Measurements from ENCODE around the gene FAM107B. TPM values are rescaled to one million over a fixed set of nuclear protein-coding genes. Genes with fewer than 3 reads are reported as not detected.
A peak's percentile ranks its signal among the peaks of the same experiment; 100 is the strongest.

The FAM107B gene
- total and polyA plus RNA-seq, 12 donors: 2.6 to 18.5 (median 6.2) TPM

- no peak for TF ChIP-seq CTCF (IDR thresholded peaks at IDR 0.05)
- WGBS, 2 donors: 82 to 85% methylated on average over 2 of the region's 2 CpGs
- Histone ChIP-seq H3K9me3 (no peaks in the 10 kb centered on the region), H3K36me3 (no peaks in the 10 kb centered on the region), H3K27ac (peak overlapping the region in 9 of 10 donors; percentile 31 to 83 (median 67)), H3K4me3 (no peak overlapping the region), H3K27me3 (no peaks in the 10 kb centered on the region), H3K4me1 (peaks cover 0 to 37% (median 12%) of the 10 kb centered on the region in 9 donors)
- ATAC-seq: no peak
- intact Hi-C loops (cut with DNase I): no loop called here
- DNase-seq: no peak
These were observed 125.8 kb downstream of the FAM107B start for GRCh38 chr10:14648946-14649345.

DNA sequence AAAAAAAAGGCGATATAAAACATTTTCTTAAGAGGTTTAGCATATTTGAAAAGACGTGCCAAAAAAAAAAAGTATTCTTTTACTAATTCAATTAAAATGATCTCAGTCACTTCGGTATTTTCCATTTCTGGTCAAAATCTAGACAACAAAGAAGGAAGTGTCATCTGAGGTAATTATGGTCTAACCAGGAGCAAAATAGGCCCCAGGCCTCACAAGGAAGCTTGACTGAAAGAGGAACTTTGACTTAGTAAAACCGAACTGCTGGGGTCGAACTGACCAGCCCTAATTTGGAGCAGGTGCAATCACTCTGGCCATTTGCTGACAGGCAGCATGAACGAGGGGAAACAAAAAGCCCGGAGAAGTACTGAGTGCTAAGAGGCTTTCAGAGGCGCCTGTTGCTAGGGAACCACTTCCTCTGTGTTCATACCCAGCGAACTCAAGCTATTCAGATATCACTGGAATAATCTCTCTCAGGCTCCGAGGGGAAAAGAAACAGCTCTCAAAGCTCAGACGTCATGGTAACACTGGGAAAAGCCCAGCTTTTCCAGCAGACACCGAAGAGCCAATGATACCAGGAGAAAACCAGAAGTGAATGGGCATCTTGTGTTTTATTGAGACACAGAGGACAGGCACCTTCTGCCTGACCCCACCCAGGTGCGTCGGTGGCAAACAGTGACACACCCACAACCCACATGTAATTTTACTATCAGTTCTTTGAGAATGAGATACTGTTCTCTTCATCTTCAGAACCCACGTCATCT is 126.5 kb downstream of the FAM107B start:
- peak; percentile 80 to 98 (median 97) for ATAC-seq
- intact Hi-C loops (cut with DNase I): no loop called here
- Histone ChIP-seq H3K4me1 (peaks cover 0 to 29% (median 11%) of the 10 kb centered on the region in 9 donors), H3K9me3 (no peaks in the 10 kb centered on the region), H3K27me3 (no peaks in the 10 kb centered on the region), H3K27ac (peak overlapping the region; percentile 24 to 83 (median 67)), H3K4me3 (peak overlapping the region in 1 of 10 donors; percentile 31), H3K36me3 (no peaks in the 10 kb centered on the region)
- no peak for TF ChIP-seq CTCF (IDR thresholded peaks at IDR 0.05)
- WGBS, 2 donors: 20 to 22% methylated on average over 15 of the region's 15 CpGs
- peak; percentile 39 to 89 for DNase-seq

DNA sequence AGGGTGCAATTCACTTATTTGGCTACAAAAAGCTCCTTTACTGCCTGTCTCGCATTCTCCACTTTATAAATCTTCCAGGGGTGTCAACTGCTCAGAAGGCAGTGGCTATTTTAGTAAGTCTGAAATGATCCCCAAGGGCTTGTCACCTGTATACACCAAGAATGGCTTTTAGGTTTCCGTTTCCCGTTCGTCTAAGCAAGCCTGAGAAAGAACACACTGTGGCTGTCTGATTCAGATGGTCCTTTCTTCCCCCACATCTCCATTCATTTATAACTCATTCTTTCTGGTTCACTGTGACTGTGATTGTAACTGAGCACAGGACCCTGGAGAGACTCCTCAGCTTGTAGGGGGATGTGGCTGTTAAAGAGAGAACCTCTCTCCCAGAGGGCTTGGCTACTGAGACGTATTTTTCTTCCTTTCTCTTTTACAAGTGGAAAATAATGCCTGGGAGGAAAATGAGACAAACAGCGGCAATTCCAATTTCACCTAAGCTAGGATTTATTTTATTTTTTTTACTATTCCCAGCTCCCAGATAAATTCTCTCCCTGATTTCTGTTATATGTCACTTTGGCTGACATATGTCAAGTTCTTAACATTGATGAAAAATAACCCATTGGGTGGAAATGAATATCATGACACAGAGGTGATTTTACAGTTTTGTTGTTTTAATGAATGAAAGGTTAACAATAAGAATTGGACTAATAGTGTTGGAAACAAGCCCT is 129.3 kb downstream of the FAM107B start:
- intact Hi-C loops (cut with DNase I): no loop called here
- no peak for TF ChIP-seq CTCF (IDR thresholded peaks at IDR 0.05)

DNA sequence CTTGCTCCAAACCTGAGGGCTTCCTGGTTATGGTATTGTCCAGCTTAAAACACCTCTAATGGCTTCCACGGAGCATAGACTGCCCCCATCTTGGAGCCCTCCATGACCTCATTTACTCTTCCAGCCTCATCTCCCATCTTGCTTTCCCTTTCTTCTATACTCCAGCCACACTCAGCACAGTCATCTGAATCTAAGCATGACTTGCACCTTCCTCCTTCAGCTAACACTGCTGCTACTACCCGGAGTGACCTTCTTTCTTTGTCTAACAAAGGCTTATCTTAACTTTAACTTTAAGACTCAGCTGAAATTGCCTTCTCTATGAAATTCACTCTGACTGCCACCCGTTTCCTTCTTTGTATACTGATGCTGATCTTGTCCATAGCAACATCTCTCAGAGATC is 135.1 kb downstream of the FAM107B start:
- TF ChIP-seq CTCF (IDR thresholded peaks at IDR 0.05): no peak
- Histone ChIP-seq H3K4me3 (no peak overlapping the region), H3K36me3 (no peaks in the 10 kb centered on the region), H3K9me3 (peaks cover 0 to 9% (median 0%) of the 10 kb centered on the region in 11 donors), H3K27me3 (no peaks in the 10 kb centered on the region), H3K27ac (no peak overlapping the region), H3K4me1 (peaks cover 0 to 12% (median 3%) of the 10 kb centered on the region in 9 donors)
- WGBS, 2 donors: 70 to 80% methylated on average over 3 of the region's 3 CpGs
- DNase-seq (no peak), ATAC-seq (no peak)
- intact Hi-C loops (cut with DNase I): no loop called here

More for the DNA sequence above, 129.3 kb downstream of the FAM107B start:
- no peak overlapping the region for H3K27ac ChIP-seq
- H3K9me3 ChIP-seq: peaks cover 0 to 9% (median 0%) of the 10 kb centered on the region in 11 donors
- peaks cover 0 to 23% (median 11%) of the 10 kb centered on the region in 9 donors for H3K4me1 ChIP-seq
- DNase-seq: no peak
- H3K4me3 ChIP-seq: no peak overlapping the region
- H3K27me3 ChIP-seq: no peaks in the 10 kb centered on the region
- 66 to 71% methylated on average over 6 of the region's 6 CpGs for WGBS, 2 donors
- no peaks in the 10 kb centered on the region for H3K36me3 ChIP-seq
- no peak for ATAC-seq
